H1 (cell line): ENCODE data around the gene CCIN. TPM values are rescaled to one million over a fixed set of nuclear protein-coding genes. Genes with fewer than 3 reads are reported as not detected.

ENCODE experiments used
- CHD7 ChIP-seq: fragments of 300-600 bp; sonication (generic); IDR thresholded peaks from 2 replicates; pipeline ENCODE4 v1.7.1; 2012; ENCODE audit warnings: low read length, moderate library complexity, mild to moderate bottlenecking, inconsistent platforms; ENCODE audit not compliant: insufficient replicate concordance
- CTBP2 ChIP-seq: IDR thresholded peaks from 2 replicates; pipeline ENCODE4 v1.7.0; 2011; ENCODE audit warnings: borderline replicate concordance, mild to moderate bottlenecking, moderate library complexity, mixed read lengths, low read length; ENCODE audit not compliant: insufficient read depth, insufficient read length
- TAF7 ChIP-seq: optimal IDR thresholded peaks from 2 replicates; pipeline ENCODE3; 2011; ENCODE audit warnings: low read depth, mild to moderate bottlenecking, inconsistent platforms, low read length, moderate library complexity, borderline replicate concordance
- polyA plus RNA-seq, 7 experiments: library from polyadenylated mRNA; depleted of rRNA in 3 of 7; stranded (reverse) in 5 of 7; unstranded in 2 of 7; fragments of >200 nt in 5 of 7; fragments of 200-250 nt in 2 of 7; gene quantifications; 1 replicate in 5 of 7; 2 replicates in 1 of 7; 4 replicates in 1 of 7; pipeline versions ENCODE4 v1.2.1 to v1.2.3, GENCODE V29; 2011 to 2013; ENCODE audit warnings: missing spikeins in 2 of 7, mixed read lengths in 2 of 7
- total RNA-seq: library from RNA; stranded (reverse); fragmentation: NEBNext Ultra II Directional; extraction: Animal tissue kit (Norgen Biotek cat#: 25700); gene quantifications from 2 replicates; pipeline ENCODE4 v1.2.1, GENCODE V29; 2021

The CCIN gene
- total and polyA plus RNA-seq, 2 of the 8 experiments (the other 6 are each of a cell fraction or from before 2014, with no cell fraction given) = 0.19 to 0.21 TPM

GRCh38 chr9:36143245-36143641, 25.9 kb upstream of the CCIN start (continued):
- TF ChIP-seq CHD7 (no peak), TAF7 (no peak), CTBP2 (no peak)
